ENCODE data around the gene MRAP2.
"Not testable (repeated sequence)": the region's sequence is repeated elsewhere in the genome, so short reads cannot be mapped to it uniquely, and the experiment has no call there.

The MRAP2 gene

DNA sequence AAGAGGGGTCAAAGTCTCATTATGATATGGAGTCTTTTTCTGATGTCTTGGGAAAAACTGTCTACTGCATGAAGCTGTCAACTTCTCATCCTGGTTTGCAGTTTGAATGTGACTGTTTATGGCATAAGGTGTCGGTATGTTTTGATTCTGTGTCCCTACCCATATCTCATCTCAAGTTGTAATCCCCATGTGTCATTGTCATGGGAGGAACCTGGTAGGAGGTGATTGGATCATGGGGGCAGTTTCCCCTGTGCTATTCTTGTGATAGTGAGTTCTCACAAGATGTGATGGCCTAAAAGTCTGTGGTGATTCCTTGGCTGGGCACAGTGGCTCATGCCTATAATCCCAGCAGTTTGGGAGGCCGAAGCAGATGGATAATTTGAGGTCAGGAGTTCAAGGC is 47.6 kb downstream of the MRAP2 start:
- no peak for DNase-seq

DNA sequence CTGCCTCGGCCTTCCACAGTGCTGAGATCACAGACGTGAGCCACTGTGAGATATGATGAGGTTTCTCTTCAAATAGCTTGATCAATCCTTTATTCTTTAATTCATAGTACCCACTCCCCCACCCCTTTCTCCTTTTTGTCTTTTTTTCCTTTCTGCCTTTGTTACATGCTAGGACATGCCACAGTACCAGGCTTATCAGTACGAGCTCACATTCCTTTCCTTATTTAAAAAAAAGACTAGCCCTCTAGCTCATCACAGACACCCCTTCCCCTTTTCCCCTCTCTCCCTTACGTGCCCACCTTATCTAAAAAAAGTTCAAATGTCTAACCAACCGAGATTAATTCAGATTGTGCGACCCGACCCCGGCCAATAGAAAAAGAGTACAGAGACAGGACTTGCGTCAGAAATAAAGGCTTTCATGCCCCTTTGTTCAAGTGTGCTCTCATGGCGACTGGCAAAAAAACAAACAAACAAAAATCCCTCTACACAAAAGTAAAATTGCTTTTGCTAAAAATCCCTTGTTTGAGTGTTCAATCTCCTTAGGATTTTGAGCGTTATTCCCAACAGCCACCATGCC is 49.2 kb downstream of the MRAP2 start:
- DNase-seq: no peak

DNA sequence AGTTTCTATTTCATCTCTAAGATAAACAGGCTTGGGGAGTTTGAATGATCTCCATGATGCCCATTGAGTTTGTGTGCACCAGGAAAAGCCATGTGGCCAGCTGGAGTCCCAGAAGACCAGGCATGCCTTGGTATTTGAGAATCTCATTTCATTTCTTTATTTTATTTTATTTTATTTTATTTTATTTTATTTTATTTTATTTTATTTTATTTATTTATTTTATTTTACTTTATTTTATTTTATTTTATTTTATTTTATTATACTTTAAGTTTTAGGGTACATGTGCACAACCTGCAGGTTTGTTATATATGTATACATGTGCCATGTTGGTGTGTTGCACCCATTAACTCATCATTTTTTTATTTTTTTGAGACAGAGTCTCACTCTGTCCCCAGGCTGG is 51.1 kb downstream of the MRAP2 start:
- not testable (repeated sequence) for DNase-seq

DNA sequence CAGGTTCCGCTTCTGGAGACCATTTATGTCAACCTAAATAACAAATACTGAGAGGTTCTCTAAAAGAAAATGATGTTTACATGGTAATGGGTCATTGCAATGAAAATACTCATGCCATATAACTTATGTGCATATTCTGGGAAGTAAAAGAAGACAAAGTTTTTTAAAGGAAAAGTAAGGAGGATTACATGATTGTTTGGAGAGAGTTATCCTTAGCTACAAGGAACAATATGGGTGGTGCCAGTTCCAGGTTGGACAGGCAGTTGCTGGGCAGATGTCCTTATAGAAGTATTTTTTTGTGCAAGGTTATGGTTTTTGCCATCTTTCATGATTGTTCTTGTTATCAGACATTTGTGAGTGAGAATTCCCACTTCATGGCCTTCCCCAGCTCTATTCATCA is 52.5 kb downstream of the MRAP2 start:
- no peak for DNase-seq

DNA sequence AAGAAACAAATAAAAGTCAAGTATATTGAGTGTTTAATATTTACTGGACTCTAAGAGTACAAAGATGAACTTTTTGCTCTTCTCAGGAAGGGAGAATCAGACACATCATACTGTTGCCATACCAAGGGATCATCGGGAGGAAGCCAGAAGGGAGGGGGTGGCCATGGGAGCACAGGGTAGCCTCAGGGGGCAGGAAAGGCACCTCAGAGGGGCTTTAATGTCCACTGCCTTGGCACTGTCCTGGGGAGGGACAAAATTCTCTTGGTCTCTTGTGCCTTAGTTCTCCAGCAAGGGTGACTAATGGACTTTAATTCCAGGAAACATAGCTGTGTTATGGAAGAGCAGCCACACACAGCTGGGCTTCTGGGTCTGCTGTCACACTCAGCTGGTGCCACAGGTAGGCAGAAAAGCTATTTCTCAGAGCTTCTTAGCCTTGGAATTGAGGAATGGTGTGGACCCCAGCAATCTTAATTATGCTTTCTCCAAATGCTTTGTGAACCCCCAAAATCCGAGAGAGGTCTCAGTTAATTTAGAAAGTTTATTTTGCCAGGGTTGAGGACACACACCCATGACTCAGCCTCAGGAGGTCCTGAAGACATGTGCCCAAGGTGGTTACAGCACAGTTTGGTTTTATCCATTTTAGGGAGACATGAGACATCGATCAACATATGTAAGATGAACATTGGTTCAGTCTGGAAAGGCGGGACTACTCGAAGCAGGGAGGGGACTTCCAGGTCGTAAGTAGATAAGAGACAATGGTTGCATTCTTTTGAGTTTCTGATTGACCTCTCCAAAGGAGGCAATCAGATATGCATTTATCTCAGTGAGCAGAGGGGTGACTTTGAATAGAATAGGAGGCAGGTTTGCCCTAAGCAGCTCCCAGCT is 53.2 kb downstream of the MRAP2 start:
- DNase-seq: no peak

DNA sequence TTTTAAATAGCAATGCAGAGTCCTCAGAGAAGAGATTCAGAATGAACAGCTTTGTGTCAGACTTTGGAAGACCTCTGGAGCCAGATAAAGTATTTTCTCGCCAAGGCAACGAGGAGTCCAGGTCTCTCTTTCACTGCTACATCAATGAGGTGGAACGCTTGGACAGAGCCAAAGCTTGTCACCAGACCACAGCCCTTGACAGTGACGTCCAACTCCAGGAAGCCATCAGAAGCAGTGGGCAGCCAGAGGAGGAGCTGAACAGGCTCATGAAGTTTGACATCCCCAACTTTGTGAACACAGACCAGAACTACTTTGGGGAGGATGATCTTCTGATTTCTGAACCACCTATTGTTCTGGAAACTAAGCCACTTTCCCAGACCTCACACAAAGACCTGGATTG is 55.5 kb downstream of the MRAP2 start:
- DNase-seq: no peak

DNA sequence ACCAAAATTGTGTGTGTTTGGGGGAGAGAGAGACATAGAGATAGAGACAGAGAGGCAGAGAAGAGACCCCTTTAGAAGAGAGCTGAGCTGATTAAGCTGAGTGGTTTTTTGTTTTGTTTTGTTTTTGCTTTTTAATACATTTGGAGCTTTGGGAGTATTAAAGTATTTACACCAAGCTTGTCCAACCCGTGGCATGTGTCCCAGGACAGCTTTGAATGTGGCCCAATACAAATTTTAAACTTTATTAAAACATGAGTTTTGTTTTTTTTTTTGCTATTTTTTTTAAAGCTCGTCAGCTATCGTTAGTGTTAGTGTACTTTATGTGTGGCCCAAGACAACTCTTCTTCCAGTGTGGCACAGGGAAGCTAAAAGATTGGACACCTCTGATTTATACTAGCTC is 56.0 kb downstream of the MRAP2 start:
- DNase-seq: no peak

DNA sequence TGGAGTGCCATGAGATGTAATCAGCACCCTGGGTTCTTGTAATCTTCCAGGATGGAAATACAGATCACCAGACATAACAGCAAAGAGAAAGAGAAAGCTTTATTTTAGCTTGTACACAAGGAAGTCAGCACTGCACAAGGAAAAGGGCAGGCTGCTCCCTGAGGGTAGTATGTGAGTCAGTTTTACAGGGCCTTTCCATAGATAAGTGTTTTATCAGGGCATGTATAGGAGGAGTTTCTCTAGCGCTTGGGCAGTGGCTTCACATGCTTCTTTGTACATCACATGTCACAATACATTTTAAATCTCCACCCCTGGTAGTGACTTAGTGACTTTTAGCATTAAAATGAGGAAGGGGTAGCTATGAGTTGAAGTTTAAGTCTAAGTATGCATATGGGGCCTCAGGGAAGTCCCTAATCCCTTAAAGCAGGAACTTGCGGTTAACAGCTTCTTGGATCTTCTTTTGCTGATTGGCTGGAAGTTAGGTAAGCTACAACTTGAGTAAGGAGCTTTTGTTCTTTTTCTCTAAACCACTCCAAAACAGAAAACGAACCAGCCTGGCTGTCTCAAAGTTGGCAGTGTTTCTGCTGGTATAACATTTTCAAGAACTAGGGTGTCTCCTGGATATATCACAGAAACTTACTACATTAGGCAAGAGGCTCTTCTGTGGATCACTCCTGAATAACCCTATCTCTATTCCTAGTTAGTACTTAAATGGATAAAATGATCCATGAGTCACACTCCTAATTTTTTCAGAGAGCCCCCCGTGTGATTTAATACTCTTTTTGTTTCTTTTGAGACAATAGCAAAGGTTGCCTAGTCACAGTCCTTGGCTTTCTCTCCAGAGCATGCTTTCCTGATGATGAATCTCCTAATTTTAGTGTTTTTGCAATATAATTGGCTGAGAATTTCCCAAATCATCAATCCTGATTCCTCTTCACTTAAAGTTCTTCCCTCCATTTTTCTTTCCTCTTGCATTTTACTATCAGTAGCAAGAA is 60.2 kb downstream of the MRAP2 start:
- no peak for DNase-seq

DNA sequence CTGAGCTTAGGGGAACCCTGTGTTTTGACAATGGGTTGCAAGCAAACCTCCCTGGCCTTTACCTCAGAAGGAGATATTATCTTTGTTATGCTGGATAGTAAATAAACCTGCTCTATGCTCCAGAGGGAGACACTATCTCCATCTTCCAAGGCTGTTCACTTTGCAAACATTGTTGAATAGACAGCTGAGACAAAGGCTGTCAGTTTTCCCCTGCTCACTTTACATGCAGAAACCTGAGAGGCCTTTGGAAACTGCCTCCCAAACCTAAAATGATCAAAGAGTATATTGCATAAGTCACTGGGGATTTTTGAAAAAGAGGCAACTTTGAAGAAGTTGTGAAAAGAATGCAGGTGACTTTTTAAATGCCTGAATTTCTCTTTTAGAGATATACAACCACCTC is 61.6 kb downstream of the MRAP2 start:
- DNase-seq: no peak

DNA sequence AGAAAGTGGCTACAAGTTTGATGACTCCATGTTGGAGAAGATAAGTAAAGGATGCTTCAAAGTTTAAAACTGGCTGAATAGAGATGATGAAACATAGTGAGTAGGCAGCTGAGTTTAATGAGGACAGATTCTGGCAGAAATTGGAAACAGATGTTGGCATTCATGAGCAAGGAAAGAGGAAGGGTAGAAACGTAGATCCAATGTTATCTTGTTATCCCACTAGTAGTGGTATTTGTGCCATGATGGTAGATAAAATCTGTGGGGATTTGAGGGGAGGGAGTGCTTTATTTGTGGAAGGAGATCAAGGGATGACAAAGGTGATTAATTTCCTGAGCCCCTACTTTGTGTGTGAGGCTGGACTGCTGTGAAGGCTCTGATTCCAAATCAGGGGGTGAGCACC is 69.5 kb downstream of the MRAP2 start:
- no peak for DNase-seq

DNA sequence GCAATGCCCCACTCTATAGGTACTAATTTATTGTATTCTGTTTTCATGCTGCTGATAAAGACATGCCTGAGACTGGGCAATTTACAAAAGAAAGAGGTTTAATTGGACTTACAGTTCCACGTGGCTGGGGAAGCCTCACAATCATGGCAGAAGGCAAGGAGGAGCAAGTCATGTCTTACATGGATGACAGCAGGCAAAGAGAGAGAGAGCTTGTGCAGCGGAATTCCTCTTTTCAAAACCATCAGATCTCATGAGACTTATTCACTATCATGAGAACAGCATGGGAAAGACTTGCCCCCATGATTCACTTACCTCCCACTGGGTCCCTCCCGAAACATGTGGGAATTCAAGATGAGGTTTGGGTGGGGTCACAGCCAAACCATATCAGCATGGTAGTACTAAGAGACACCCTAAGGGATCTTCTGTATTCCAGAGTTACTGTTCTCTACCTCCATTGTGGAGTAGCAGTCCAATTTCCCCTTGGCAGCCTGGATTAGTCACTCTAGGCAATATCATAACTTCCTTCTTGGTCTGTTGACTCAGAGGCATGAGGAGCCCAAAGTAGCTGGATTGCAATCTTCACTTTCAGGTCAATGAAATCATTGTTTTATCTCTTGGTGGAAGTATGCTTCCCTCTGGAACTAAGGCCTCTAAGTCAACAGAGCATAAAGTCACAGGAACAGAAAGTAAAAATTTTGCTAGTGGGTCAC is 71.8 kb downstream of the MRAP2 start:
- DNase-seq: not testable (repeated sequence)

DNA sequence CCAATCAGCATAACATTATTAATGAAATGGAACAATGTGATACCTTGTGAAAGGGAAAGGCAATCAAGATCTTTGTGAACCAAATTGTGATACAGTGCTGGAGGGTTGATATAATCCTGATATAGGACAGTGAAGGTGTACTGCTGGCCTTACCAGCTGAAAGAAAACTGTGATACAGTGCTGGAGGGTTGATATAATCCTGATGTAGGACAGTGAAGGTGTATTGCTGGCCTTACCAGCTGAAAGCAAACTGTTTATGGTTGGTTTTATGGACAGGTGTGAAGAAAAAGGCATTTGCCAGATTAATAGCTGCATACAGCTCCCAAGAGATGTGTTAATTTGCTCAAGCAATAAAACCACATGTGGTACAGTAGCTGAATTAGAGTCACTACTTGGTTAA is 73.9 kb downstream of the MRAP2 start:
- DNase-seq: no peak

DNA sequence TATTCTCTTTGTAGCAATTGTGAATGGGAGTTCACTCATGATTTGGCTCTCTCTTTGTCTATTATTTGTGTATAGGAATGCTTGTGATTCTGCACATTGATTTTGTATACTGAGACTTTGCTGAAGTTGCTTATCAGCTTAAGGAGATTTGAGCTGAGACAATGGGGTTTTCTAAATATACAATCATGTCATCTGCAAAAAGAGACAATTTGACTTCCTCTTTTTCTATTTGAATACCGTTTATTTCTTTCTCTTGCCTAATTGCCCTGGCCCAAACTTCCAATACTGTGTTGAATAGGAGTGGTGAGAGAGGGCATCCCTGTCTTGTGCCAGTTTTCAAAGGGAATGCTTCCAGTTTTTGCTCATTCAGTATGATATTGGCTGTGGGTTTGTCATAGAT is 77.8 kb downstream of the MRAP2 start:
- not testable (repeated sequence) for DNase-seq

DNA sequence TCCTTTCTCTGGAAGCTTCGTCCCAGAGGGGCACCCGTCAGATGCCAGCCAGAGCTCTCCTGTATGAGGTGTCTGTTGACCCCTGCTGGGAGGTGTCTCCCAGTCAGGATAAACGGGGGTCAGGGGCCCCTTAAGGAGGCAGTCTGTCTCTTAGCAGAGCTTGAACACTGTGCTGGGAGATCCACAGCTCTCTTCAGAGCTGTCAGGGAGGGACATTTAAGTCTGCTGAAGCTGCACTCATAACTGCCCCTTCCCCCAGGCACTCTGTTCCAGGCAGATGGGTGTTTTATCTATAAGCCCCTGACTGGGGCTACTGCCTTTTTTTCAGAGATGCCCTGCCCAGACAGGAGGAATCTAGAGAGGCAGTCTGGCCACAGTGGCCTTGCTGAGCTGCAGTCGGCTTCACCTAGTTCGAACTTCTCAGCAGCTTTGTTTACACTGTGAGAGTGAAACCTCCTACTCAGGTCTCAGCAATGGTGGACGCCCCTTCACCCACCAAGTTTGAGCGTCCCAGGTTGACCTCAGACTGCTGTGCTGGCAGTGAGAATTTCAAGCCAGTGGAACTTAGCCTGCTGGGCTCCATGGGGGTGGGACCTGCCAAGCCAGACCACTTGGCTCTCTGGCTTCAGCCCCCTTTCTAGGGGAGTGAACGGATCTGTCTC is 81.5 kb downstream of the MRAP2 start:
- not testable (repeated sequence) for DNase-seq

DNA sequence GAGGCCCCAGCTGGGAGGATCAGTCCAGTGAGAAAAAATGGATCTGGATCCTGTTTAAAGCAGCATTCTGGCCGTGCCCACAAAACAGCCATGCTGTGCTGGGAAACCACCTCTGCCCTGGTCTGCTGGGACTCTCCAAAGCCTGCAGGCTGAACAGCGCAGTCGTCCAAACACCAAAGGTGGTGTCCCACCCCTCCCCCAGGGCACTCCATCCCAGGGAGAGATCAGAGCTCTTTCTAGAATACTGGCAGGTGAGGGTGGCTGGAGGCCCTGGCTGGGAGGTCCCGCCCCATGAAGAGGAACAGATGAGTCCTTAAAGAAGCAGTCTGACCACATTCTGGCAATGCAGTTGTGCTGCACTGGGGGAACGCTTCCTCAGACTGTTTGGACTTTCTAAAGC is 84.6 kb downstream of the MRAP2 start:
- DNase-seq: no peak

DNA sequence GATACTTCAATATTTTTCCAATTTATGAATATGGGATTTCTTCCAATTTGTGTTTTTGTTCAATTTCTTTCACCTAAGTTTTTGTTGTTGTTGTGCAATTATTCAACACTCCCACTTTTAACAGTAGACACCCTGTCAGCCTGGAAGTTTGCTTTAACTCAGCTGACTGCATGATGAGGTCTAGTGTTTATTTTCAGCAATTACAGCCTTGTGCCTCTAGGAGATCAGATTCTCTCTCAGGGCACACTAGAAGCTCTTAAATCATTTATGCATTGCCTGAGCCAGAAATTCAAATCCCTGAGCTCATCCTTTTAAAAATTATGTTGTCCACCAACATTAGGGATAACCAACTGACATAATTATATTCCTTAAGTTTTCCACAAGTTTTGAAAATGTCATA is 85.7 kb downstream of the MRAP2 start:
- DNase-seq: no peak

DNA sequence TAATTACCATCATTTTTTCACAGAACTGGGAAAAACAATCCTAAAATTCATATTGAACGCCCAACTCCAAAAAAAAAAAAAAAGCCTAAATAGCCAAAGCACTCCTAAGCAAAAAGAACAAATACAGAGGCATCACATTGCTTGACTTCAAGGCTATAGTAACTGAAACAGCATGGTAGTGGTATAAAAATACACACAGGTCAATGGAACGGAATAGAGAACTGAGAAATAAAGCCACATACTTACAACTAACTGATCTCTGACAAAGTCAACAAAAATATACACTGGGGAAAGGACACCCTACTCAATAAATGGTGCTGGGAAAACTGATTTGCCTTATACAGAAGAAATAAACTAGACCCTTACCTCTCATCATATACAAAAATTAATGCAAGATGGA is 89.6 kb downstream of the MRAP2 start:
- no peak for DNase-seq

DNA sequence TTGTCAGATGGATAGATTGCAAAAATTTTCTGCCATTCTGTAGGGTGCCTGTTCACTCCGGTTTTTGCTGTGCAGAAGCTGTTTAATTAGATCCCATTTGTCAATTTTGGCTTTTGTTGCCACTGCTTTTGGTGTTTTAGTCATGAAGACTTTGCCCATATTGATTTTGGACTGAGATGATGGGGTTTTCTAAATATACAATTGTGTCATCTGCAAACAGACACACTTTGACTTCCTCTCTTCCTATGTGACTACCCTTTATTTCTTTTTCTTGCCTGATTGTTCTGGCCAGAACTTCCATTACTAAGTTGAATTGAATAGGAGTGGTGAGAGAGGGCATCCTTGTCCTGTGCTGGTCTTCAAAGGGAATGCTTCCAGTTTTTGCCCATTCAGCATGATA is 96.0 kb downstream of the MRAP2 start:
- not testable (repeated sequence) for DNase-seq

DNA sequence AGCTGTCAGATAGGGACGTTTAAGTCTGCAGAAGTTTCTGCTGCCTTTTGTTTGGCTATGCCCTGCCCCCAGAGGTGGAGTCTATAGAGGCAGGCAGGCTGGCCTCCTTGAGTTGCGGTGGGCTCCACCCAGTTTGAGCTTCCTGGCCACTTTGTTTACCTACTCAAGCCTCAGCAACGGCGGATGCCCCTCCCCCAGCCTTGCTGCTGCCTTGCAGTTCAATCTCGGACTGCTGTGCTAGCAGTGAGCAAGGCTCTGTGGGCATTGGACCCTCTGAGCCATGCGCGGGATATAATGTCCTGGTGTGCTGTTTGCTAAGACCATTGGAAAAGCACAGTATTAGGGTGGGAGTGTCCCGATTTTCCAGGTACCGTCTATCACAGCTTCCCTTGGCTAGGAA is 99.8 kb downstream of the MRAP2 start:
- DNase-seq: not testable (repeated sequence)

DNA sequence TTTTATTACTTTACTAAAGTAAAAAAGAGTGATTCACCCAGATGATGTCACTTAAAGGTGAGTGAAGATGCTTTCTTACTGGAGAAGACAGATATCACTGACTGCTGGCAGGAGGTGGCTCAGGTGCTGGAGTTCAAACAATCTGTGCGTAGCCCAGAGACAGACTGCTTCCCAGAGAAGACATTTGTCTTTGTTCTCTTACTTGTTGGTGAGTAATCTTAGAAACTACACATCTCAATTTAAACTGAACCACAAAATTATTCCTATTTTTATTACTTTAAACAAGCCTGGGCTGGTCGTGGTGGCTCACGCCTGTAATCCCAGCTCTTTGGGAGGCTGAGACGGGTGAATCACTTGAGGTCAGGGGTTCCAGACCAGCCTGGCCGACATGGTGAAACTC is 101.7 kb downstream of the MRAP2 start:
- no peak for DNase-seq

DNA sequence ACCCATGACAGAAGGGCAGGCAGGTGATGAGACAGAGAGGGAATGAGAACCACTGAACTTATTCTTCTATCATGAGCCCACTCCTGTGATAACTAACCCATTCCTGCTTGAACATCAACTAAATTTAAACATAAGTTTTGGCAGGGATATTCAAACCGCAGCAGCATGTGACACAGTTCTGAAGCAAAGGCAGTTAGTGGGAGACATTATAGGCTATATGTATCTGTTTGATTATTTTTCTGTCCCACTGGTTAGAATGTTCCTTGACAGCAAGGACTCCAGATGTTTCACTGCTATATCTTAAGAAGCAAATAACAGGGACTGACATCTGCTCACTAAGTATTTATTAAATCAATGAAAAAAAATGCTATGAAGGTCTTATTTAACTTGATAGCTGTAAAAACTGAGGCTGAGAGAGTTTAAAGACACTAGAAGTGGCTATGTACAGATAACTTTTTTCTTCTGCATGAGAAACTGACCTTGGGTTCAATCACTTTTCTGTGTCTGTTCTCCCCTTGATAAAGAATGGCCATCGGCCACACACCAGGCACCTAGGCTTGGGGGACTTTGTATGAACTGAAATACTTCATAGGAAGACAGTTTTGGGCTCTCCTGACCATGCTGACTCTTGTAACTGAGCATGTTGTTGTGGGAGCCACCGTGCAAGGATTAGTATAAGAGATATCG is 102.9 kb downstream of the MRAP2 start:
- DNase-seq: no peak

DNA sequence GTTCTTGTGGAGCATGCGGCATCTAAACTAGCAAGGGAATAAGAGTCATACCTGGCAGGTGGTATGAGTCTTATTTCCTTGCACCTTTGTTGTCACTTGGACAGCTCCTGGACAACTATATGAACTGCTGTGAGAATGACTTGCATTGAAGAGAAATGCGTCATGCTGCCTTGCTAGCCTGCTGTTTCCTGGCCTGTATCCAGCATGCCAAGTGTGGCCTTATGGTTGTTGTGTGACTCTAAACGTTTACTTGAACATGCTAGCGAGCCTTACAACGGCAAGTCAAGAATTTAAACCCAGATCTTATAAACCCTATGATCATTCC is 103.4 kb downstream of the MRAP2 start:
- DNase-seq: no peak

Measured in stimulated activated CD4-positive, alpha-beta T cell treated with anti-CD3 and anti-CD28 coated beads, Interleukin-1b, Interleukin-23, amount 100 ng/mL, for 48 hours (primary cell).